ENCODE measurements around the gene LACRT. TPM values are rescaled to one million over a fixed set of nuclear protein-coding genes. Genes with fewer than 3 reads are reported as not detected.

Gene LACRT
- polyA plus RNA-seq, 6 donors from 2014 or later, result not detected

DNA sequence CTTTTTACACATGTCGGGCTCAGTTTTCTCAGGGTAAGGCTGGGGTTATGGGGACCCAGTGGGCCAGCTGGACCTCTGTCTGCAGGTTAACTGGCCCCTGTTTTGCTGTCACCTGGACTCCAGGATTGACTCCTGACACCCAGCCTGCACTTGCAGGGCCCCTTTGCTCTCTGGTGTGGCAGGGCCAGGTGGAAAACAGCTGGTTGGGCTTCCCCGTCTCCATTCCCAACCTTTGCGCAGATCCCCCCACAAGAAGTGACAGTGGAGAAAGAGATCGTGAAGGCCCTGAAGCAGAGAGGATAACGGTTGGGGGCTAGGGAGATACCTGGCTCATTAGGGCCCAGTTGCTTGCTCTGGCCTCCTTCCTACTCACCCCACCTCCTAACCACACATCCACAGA lies 44.7 kb downstream of the LACRT start:
- Mint-ChIP-seq H3K27me3 (peaks cover 54 to 74% (median 71%) of the 10 kb centered on the region in 3 donors), H3K4me1 (peaks cover 8 to 14% (median 8%) of the 10 kb centered on the region in 3 donors), H3K9me3 (no peaks in the 10 kb centered on the region), H3K27ac (peak overlapping the region in 1 of 6 donors; percentile 53), H3K36me3 (no peaks in the 10 kb centered on the region), H3K4me3 (peak overlapping the region in 2 of 8 donors; percentile 44 to 80)
- ATAC-seq (ENCODE audit: low read depth in 2 of 2), result no peak
- no peak for DNase-seq

DNA sequence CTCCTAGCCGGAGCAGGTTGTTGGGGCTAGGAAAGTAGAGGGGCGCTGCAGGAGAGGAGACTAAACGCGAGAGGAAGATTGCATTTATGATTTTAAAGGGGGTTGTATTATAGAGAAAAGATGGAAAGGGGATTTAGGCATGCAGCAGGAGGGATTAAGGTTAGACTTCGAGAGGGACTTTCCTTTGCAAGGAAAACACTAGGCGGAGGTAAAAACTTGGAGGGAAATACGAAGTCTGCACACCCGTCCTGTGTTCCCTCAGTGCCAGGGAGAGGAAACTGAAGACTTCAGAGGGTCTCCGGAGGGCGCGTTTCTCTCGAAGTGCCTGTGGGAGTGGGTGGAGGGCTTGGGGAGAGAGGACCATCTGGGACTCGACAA lies 45.8 kb downstream of the LACRT start:
- Mint-ChIP-seq H3K4me3 (peak overlapping the region; percentile 1 to 80 (median 62)), H3K4me1 (peaks cover 8 to 14% (median 8%) of the 10 kb centered on the region in 3 donors), H3K9me3 (no peaks in the 10 kb centered on the region), H3K27ac (peak overlapping the region in 3 of 6 donors; percentile 9 to 65 (median 28)), H3K27me3 (peaks cover 62 to 78% (median 76%) of the 10 kb centered on the region in 3 donors), H3K36me3 (no peaks in the 10 kb centered on the region)
- ATAC-seq (ENCODE audit: low read depth in 2 of 2), result no peak
- DNase-seq, result no peak

DNA sequence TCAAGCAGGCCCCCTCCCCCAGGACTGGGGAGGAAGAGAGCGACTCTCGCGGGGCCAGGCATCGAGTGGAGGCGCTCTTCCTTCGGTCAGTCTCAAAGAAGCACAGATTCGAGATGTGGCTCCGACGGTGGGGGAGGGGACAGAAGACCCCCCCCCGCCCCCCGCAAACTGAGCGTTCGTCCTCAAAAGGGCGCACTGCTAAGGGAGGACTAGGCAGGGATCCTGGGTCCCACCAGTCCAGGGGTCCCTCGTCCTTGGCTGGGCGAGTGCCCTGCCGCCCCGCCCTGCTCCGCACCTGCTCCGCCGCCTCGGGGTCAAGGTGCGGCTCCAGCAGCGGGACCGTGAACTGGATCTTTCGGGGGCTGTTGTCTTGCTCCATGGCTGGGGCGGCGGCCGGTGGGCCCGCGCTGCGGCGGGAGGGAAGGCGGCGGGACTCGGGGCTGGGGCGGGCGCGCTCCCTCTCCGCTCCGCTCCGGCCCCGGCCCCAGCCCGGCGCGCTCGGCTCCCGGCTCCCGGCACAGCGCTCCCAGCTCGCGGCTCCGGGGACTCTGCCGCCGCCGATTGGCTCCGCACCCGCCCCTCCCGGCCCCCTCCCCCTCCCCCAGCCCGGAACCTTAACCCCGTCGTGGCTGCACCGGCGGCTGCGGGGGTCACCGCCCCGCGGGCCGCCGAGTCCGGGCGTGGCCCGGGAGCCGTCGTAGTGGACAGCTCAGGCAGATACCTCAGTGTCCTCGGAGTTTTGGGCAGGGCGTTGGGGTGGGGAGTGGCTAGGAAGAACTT lies 46.4 kb downstream of the LACRT start, which contains the start of gene PPP1R1A:
Gene PPP1R1A (minus strand): TSS at position 550 of the 780 bp plus-strand sequence. CDS start 171 bp downstream, at position 379.
- Mint-ChIP-seq H3K27ac (peak within 1 kb of the TSS in 4 of 6 donors; percentile 9 to 82 (median 46)), H3K36me3 (no peaks in the 10 kb centered on the region), H3K4me3 (peak within 1 kb of the TSS; percentile 37 to 80 (median 62)), H3K4me1 (peaks cover 8 to 14% (median 8%) of the 10 kb centered on the region in 3 donors), H3K9me3 (no peaks in the 10 kb centered on the region), H3K27me3 (peaks cover 63 to 84% (median 82%) of the 10 kb centered on the region in 3 donors)
- peak in 1 of 2 donors; percentile 39 for ATAC-seq (ENCODE audit: low read depth in 2 of 2)
- DNase-seq, result no peak

DNA sequence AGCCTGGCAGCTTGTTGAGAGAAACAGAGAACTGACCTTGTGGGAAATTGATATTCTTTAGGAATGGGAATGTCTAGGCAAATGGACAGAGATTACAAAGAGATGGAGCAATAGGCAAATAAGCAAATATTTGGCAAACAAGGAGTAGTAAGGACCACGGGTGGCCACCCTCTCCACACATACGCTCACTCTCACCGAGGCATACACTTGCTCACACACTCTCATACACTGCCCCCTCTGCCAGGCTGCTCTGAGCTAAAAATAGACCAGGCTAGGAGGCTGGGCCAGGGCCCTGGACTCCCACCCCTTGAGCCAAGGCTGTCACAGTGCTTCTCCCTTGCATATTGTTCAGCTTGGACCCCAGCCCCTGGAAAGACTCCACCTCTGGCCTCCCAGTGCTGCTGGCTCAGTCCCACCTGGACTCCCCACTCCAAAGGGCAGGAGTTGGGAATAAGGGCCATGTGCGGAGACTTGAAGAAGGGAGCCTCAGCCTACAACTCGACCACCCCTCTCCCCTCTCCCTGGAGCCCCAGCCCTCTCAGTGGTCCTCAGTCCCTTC lies 47.3 kb downstream of the LACRT start:
- peaks cover 68 to 91% (median 88%) of the 10 kb centered on the region in 3 donors for H3K27me3 Mint-ChIP-seq
- no peak overlapping the region for H3K27ac Mint-ChIP-seq
- no peaks in the 10 kb centered on the region for H3K36me3 Mint-ChIP-seq
- peaks cover 8 to 14% (median 8%) of the 10 kb centered on the region in 3 donors for H3K4me1 Mint-ChIP-seq
- ATAC-seq (ENCODE audit: low read depth in 2 of 2), result no peak
- H3K4me3 Mint-ChIP-seq, result peak overlapping the region in 6 of 8 donors; percentile 14 to 64 (median 40)
- no peak for DNase-seq
- no peaks in the 10 kb centered on the region for H3K9me3 Mint-ChIP-seq

DNA sequence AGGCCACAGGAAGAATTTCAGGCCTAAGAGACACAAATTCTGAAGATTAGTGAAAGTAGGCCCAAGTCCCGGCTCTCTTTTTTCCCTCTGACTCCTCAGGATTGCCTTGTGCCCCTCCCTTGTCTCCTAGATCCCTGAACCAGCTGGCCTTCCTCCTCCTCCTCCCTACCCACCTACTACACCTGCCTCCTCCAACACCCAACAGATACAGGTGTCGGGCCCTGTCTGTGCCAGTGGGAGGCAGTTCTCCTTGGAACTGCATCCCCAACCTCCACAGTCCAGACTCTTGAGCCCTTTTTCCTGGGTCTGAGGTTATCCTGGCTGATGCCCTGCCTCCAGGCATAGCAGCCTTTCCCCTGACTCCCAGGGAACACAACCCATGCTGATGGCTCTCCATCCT lies 48.1 kb downstream of the LACRT start:
- no peak overlapping the region for H3K27ac Mint-ChIP-seq
- no peaks in the 10 kb centered on the region for H3K36me3 Mint-ChIP-seq
- H3K4me1 Mint-ChIP-seq, result peaks cover 8 to 14% (median 8%) of the 10 kb centered on the region in 3 donors
- H3K4me3 Mint-ChIP-seq, result peak overlapping the region in 1 of 8 donors; percentile 14
- peaks cover 66 to 83% (median 80%) of the 10 kb centered on the region in 3 donors for H3K27me3 Mint-ChIP-seq
- no peak for DNase-seq
- no peaks in the 10 kb centered on the region for H3K9me3 Mint-ChIP-seq
- ATAC-seq (ENCODE audit: low read depth in 2 of 2), result no peak

DNA sequence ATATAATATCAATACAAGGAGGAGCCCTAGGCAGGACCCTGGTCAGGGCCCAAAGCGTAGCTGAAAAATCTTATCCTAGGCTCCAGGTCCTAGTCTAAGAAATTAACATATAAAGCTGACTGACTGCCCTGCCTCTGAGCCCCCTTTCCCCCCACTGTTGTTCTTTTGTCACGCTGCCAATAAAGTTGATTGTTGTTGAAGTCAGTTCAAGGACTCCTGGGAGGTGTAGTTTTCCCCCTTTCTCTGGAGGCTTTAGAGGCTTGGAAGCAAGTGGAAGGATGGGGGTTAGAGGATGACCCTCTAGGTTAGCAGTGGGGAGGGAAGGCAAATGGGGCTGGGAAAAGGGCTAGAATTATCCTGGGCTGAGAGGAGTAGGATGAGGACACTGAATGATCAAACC lies 49.5 kb downstream of the LACRT start:
- DNase-seq, result no peak
- H3K4me1 Mint-ChIP-seq, result peaks cover 8 to 14% (median 8%) of the 10 kb centered on the region in 3 donors
- H3K27ac Mint-ChIP-seq, result peak overlapping the region in 1 of 6 donors; percentile 63
- no peak overlapping the region for H3K4me3 Mint-ChIP-seq
- ATAC-seq (ENCODE audit: low read depth in 2 of 2), result no peak
- H3K36me3 Mint-ChIP-seq, result no peaks in the 10 kb centered on the region
- peaks cover 55 to 69% (median 66%) of the 10 kb centered on the region in 3 donors for H3K27me3 Mint-ChIP-seq
- no peaks in the 10 kb centered on the region for H3K9me3 Mint-ChIP-seq

DNA sequence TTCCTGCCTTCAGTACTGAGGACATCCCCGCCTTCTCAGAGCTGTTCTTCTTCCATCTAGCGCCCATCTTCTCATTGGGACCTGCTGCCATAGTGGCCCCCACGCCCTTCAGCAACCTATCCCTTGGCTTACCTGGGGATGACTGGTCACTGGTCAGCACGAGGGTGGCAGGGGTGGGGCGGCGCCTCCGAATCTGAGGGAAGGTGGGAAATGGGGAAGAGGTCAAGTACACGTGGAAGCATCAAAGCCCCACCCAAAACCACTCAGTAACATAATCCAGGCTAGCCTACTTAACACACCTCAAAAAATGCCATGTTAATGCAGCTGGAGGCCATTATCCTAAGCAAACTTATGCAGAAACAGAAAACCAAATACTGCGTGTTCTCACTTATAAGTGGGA lies 50.6 kb downstream of the LACRT start:
- no peak overlapping the region for H3K4me3 Mint-ChIP-seq
- DNase-seq, result no peak
- H3K9me3 Mint-ChIP-seq, result no peaks in the 10 kb centered on the region
- H3K36me3 Mint-ChIP-seq, result no peaks in the 10 kb centered on the region
- no peak for ATAC-seq (ENCODE audit: low read depth in 2 of 2)
- no peak overlapping the region for H3K27ac Mint-ChIP-seq
- peaks cover 10 to 17% (median 13%) of the 10 kb centered on the region in 3 donors for H3K4me1 Mint-ChIP-seq
- H3K27me3 Mint-ChIP-seq, result peaks cover 44 to 58% (median 55%) of the 10 kb centered on the region in 3 donors

DNA sequence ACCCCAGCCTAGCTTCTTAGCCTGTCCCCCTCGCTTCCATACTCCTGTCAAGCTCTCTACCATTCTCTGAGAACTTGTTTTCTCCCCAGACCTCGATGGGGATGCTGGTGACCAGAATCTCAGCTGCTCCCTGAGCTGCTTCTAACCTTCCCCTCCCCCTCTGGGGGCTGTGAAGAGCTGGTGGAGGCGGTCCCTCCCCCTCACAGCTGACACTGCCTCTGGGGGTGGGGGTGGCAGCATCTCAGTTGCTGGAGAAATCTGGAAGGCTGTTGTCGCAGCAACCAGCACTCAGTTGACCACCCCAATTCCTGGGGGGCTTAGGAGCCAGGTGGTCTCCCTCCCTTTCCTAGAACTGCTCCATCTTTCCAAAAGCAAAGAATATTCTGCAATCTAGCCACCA lies 51.0 kb downstream of the LACRT start:
- Mint-ChIP-seq H3K27ac (no peak overlapping the region), H3K9me3 (no peaks in the 10 kb centered on the region), H3K4me3 (no peak overlapping the region), H3K36me3 (no peaks in the 10 kb centered on the region), H3K27me3 (peaks cover 40 to 54% (median 51%) of the 10 kb centered on the region in 3 donors), H3K4me1 (peaks cover 6 to 13% (median 9%) of the 10 kb centered on the region in 3 donors)
- DNase-seq, result no peak
- no peak for ATAC-seq (ENCODE audit: low read depth in 2 of 2)

DNA sequence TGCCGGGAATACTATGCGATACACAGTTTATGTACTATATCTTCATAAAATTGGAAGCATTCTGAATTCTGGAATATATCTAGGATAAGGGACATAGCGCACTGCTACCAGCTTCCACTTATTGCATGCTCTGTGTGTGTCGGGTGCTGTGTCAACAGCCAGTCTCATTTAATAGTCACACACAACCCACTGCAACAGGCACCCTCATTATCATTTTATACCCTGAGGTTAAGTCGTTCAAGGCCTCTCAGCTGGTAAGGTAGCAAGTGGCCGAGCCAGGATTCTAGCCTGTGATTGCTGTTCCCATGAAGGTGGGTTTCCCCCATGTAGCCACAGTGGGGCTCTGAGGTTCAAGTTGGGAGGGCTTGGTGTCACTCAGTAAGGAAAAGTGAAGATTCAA lies 53.3 kb downstream of the LACRT start:
- H3K27me3 Mint-ChIP-seq, result peaks cover 29 to 39% (median 35%) of the 10 kb centered on the region in 3 donors
- H3K27ac Mint-ChIP-seq, result peak overlapping the region in 1 of 6 donors; percentile 70
- H3K4me3 Mint-ChIP-seq, result no peak overlapping the region
- H3K36me3 Mint-ChIP-seq, result no peaks in the 10 kb centered on the region
- H3K4me1 Mint-ChIP-seq, result peaks cover 5 to 9% (median 7%) of the 10 kb centered on the region in 3 donors
- DNase-seq (no peak), ATAC-seq (ENCODE audit: low read depth in 2 of 2) (no peak)
- H3K9me3 Mint-ChIP-seq, result no peaks in the 10 kb centered on the region

Other genes with a start within 250 kb of the LACRT start
- gene ITGA5, start 215.6 kb downstream of the LACRT start, polyA plus RNA-seq (ENCODE audit: low read depth in 6 of 6), result 1 to 10 TPM in 5 of 6 donors, not detected in 1; 1.7 to 4.6 (median 2.3) TPM
- gene GTSF1, start 161.3 kb downstream of the LACRT start, polyA plus RNA-seq (ENCODE audit: low read depth in 6 of 6), result 10 to 100 TPM in 2 of 6 donors, 1 to 10 TPM in 4; 7.9 to 36.6 (median 9.5) TPM
- 100 to 1,000 TPM; 122 to 157 (median 140) TPM for gene NCKAP1L, start 137.1 kb downstream of the LACRT start, polyA plus RNA-seq (ENCODE audit: low read depth in 6 of 6)
- under 1 TPM in 5 of 6 donors, not detected in 1; 0.05 to 0.11 (median 0.07) TPM for gene PDE1B, start 85.3 kb downstream of the LACRT start, polyA plus RNA-seq (ENCODE audit: low read depth in 6 of 6)
- gene PPP1R1A, start 46.2 kb downstream of the LACRT start, polyA plus RNA-seq (ENCODE audit: low read depth in 6 of 6), result not detected
- not detected for gene DCD, start 13.5 kb upstream of the LACRT start, polyA plus RNA-seq (ENCODE audit: low read depth in 6 of 6)
- gene MUCL1, start 219.6 kb upstream of the LACRT start, polyA plus RNA-seq (ENCODE audit: low read depth in 6 of 6), result not detected

Data from naive B cell (primary cell).